NCI-H82 treated with DMSO at 0.1 percent for 48 hours (cell line): Measurements from ENCODE around the gene PXDC1.
"Not testable (repeated sequence)": the region's sequence is repeated elsewhere in the genome, so short reads cannot be mapped to it uniquely, and the experiment has no call there.

Source experiments
- DNase-seq: peaks from one replicate; lab custom pipeline; 2025; ENCODE audit not compliant: unreplicated experiment; lab: John Stamatoyannopoulos, UW

The PXDC1 gene

DNA sequence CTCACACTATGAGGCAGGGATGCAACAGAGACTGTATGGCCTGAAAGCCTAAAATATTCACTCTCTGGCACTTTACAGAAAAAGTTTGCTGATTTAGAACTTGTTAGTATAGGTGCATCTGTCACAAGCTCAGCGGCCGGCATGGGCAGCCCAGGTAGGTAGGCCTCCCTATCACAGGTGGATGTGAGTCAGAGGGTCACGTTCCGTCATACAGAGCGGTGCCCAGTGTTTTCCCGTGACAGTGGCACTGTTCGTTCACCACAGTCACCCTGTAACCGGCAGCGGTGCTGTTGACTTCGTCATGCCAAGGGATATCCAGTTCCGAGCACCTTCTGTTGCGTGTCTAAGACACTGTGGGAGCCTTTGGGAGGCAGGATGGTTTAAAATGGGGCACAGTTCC is 32.9 kb upstream of the PXDC1 start:
- no peak for DNase-seq

DNA sequence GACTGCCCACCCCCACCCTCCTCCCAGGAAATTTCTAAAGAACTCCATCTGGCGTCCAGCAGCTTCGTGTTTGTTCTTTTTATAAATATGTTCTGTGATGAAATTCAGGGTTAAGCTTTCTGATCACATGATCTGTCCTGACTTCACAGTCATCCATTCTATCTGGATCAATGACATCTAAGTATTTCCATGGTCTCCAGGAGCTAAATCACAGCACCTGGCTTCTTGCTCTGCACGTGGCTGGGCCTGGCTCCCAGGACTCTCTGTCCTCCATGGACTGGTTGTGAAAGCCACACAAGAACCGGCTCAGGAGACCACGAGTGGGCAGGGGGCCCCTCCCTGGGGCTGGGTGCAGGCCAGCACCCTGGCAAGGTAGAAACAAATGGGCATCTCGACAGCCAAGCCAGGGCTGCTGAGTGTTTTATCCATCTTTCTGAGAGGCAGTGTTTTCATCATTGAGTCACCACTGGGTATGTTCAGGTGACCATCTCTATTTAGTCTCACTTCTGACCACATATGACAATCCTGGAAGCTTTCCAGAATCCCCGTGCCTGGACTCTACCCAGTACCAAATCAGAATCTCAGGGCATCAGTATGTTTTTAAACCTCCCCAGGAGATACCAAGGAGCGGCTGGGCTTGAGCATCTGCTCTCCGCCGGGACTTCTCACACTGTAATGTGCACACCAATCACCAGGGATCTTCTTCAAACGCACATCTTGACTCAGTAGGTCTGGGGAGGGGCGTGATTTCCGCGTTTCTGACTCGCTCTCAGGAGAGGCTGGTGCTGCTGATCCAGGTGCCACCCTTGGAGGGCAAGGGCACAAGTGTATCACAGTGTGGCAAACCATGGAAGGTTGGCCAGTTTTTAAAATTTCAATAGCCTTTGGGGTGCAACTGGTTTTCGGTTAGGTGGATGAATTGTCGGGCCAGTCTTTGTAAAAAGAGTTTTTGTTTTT is 31.6 kb upstream of the PXDC1 start:
- no peak for DNase-seq

DNA sequence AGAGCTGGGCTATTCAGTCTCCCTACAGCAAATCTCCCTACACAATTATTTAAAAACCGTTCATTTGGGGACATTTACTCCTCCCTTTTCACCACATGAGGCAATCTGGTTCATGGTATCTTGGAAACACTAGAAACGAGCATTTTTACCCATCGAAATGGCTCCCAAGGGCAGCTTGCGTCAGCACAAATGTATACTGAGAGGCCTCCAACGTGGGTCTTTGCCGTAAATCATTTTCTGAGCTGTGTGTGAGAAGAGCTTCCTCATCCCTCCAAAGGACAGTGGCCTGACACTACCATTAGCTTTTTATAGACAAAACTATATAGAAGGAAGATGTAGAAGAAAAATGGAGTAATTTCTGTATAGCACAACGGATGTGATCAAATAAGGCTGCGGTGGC is 30.0 kb upstream of the PXDC1 start:
- no peak for DNase-seq

DNA sequence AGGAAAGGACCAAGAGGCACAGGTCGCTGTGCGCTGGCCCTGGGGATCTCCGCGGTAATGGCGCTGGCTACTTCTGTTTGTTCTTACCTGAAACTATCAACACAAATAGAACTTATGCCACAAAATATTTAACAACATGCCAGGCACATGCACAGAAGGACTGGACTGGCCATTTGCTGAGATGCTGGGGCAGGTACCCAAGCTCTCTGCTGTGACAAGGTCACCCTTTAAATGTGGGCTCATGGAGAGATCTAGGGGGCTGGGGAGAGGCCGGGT is 28.0 kb upstream of the PXDC1 start:
- DNase-seq = no peak

DNA sequence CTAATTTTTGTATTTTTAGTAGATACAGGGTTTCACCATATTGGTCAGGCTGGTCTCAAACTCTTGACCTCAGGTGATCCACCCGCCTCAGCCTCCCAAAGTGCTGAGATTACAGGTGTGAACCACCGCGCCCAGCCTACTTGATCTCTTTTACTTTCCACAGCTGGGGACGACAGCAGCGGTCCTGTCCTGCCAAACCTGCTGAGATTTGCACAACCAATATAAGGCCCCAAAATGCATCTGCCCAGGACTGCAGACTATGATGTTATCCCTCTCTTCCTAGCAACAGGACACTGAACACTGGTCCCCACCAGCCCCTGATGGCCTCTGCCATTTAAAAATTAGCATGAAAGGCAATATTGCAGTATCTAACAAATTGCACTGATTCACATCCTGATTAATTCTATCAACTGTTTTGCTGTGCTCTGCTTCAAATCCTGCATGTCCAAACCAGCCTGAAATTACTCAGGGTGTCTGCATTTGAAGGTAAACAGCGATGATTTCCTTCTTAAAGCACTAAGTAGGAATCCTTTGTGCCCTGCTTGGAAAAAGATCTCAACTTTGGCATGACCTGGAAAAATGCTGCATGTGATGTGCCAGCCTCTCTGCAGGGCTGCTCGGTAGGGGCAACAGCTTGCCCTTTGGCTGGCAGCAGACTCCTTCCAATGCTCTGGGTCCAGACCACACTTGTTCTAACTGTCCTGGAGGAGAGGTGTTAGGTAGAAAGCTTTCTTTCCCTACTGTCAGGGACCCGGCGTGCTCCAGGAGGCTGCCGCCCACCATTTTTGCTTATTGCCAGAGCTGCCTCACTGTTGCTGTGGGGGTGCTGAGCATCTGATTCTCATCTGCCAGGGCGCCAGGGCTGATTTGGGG is 27.4 kb upstream of the PXDC1 start:
- no peak for DNase-seq

DNA sequence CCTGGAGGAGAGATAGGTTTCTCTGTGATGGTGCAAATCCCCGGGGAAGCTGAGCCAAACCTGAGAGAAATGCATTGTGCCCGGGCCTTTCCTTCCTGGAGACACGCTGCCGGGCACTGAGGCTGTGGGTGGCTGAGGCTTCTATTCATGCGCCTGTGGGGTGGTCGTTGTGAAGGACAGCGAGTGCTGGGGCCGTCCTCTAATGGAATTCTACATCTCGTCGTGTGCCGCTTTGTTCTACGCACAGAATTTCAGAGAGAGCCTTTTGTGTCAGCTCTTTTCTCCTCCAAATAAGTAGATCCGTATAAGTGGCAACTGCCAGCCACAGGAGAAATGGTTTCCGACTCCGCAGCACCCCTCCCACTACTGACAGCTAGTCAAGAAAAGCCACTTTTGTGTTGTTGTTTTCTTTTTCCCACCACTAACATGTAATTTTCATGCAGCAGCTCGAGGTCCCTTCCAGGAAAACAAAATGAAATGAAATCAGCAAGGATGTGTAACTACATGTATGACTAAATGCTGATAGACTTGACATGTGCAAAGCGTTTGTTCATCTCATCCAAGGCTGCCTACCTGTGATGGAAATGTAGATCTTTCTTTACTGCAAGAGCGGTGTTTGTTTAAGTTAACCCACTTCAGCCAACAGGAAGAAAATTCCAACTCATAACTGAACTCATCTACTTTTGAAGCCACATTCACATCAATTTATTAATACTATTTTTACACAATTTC is 26.4 kb upstream of the PXDC1 start:
- DNase-seq = no peak

DNA sequence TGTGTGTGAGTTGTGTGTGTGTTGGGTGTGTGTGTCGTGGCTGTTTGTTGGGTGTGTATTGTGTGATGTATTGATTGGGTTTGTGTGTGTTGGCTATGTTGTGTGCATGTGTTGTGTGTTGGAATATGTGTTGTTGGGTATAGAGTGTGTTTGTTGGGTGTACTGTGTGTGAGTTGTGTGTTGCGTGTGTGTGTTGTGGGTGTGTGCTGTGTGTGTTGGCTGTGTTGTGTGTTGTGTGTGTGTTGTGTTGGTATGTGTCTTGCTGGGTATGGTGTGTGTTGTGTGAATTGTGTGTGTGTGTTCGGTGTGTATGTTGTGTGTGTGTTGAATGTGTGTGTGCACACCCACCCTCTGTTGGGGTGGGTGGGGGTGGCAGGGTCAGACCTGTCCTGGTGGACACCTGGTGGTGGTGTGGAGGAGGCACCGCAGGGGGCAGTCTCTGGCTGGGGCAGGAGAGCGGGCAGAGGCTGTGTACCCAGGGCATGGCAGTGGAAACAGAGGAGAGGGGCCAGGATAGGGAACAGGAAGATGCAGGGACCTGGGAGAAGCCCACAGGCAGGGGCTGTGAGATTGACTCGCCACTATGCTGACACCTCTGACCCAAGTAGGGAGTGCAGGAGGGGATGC is 25.5 kb upstream of the PXDC1 start:
- no peak for DNase-seq

DNA sequence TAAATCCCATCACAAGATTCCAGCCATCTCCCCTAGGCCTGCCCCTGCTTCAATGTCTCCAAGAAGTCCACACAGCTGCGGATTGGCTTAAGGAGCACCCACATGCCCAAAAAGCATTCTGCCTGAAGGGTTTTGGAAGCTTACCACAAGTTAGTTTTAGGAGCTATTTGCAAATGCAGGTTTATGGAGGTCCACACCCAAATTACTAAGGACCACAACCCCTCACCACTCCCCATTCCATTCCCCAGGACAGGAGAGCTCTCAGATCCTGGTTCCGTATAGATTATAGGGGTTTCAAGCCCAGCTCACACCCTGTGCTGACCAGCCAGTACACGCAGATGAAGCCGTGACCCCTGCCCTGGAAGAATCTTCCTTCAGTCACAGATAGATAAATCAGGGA is 24.3 kb upstream of the PXDC1 start:
- DNase-seq = no peak

DNA sequence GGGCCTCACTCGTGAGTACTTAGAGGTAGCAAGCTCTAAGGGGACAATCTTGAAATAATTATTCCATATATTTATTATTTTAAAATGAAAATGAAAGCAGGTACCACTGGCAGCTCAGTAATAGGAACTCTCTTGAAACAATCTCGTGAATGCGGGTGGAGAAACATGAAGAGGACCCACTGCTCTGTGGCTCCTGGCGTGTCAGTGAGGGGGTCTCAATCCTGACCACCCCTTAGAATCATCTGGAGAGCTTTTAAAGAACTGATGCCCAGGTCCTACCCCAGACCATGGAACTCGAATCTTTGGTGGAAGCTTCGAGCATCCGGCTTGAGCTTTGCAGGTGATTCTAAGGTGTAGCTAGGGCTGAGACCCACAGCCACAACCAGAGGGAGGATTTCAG is 23.9 kb upstream of the PXDC1 start:
- DNase-seq = no peak

DNA sequence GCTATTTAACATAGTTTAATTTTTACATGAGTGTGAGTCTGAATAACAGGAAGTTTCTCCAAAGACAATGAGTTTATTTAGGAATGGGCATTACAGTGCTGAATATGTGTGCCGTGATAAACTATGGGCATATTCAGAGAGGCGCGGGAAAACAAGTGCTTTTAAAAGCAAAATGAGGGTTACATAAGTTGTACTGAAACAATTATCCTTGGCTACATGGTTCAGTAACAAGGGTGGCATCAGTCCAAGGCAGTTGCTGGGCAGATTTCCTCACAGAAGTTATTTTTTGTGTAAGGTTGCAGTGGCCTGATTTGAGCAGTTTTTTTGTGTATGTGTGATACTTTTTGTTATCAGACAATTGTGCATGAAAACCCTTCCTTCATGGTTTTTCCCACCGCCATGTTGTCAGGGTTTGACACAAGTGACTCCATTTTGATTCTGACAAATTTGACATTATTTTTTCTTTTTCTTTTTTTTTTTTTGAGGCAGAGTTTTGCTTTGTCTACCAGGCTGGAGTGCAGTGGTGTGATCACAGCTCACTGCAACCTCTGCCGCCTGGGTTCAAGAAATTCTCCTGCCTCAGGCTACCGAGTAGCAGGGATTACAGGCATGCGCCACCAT is 22.3 kb upstream of the PXDC1 start:
- DNase-seq = no peak

DNA sequence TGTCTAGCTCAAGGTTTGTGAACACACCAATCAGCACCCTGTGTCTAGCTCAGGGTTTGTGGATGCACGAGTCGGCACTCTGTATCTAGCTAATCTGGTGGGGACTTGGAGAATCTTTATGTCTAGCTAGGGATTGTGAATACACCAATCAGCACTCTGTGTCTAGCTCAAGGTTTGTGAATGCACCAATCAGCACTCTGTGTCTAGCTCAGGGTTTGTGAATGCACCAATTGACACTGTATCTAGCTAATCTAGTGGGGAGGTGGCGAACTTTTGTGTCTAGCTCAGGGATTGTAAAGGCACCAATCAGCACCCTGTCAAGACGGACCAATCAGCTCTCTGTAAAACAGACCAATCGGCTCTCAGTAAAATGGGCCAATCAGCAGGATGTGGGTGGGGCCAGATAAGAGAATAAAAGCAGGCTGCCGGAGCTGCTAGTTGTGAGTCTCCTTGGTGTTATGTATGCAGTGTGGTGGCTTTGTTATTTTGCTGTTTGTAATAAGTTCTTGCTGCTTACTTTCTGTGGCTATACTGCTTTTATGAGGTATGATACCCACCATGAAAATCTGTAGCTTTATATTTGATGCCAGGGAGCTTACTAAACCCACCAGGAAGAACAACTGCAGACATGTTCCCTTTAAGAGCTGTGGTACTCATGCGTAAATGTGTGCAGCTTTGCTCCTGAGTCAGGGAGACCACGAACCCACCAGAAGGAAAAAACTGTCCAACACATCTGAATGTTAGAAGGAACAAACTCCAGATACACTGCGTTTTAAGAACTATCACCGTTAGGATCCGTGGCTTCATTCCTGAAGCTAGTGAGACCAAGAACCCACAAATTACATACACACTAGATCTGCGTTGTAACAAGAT is 20.9 kb upstream of the PXDC1 start:
- DNase-seq = not testable (repeated sequence)

DNA sequence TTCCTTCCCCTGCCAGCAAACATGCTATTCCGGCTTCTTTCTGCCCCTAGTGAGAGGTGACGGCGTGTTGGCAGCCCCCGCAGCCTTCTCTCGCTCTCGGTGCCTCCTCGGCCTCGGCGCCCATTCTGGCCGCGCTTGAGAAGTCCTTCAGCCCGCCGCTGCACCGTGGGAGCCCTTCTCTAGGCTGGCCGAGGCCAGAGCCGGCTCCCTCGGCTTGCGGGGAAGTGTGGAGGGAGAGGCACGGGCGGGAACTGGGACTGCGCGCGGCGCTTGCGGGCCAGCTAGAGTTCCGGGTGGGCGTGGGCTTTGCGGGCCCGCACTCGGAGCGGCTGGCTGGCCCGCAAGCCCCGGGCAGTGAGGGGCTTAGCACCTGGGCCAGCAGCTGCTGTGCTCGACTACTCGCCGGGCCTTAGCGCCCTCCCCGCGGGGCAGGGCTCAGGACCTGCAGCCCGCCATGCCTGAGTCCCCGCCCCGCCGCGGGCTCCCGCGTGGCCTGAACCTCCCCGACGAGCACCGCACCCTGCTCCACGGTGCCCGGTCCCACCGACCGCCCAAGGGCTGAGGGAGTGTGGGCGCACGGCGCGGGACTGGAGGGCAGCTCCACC is 20.0 kb upstream of the PXDC1 start:
- no peak for DNase-seq

DNA sequence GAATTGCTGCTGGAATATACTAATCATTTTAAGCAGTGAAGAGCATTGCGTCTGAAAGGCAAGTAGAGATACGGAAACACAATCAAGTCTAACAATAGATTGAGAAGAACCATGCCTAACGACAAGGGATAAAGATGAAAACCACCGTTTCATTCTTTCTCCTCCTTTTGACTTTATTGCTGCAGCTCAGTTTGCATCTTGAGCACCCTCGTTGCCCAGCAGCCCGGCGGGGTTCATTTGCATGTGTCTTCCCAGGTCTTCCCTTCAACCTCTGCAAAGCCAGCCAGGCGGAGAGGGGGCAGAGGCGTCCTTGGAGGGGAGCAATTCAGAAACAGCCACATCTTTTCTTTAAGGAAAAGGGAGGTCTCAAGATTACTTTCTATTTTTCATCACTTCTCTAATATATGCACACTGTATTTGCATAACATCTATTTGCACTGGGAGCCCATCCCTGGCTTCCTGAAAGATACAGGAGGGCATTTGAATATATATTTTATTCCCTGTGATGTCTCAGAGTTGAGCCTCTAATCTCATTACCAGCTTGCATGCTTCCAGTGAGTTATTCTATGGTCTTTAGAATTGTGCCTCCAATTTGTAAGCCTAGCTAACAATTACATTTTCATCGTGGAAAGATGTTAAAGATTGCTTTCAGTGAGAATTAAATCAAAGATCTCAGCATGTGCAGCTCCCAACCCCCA is 18.7 kb upstream of the PXDC1 start:
- no peak for DNase-seq

DNA sequence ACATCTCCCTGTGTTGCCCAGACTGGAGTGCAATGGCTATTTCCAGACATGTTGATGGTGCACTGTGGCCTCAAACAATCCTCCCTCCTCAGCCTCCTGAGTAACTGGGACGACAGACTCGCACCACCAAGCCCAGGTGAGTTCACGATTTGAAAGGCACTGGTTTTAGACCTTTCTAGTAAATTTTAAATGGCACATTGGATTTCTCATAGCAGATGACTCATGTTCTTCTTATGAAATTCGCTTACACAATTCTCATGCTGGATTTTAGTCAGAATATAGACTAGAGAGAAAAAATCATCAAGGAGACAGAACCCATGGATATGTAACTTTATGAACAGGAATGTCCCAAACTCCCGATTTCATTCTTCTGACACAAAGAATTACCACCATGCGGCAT is 18.1 kb upstream of the PXDC1 start:
- no peak for DNase-seq

DNA sequence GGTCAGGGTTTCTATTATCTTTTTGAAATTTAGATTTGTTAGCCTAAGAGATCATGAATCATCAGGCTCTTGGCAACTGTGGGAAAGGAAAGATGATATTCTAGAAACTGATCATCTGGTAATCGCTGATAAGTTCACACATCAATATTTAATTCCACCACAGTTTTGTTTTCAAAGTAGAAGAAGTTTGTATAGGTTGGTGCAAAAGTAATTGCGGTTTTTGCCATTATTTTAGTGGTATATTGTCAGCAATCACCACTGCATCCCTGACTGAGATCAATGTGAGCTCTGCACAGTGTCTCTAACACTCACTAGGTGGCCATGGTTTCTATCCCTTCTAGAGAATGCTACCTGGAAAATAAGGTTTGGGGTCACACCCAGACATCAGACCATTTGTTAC is 17.0 kb upstream of the PXDC1 start:
- no peak for DNase-seq

DNA sequence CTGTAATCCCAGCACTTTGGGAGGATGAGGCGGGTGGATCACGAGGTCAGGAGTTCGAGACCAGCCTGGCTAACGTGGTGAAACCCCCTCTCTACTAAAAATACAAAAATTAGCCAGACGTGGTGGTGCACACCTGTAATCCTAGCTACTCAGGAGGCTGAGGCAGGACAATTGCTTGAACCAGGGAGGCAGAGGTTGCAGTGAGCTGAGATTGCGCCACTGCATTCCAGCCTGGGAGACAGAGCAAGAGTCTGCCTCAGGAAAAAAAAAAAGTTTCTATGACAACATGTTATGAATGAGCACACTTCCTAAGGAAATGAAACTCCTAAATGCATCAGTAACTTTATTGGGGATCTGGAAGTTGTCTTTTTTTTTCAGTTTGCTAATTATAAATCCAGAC is 16.0 kb upstream of the PXDC1 start:
- not testable (repeated sequence) for DNase-seq

DNA sequence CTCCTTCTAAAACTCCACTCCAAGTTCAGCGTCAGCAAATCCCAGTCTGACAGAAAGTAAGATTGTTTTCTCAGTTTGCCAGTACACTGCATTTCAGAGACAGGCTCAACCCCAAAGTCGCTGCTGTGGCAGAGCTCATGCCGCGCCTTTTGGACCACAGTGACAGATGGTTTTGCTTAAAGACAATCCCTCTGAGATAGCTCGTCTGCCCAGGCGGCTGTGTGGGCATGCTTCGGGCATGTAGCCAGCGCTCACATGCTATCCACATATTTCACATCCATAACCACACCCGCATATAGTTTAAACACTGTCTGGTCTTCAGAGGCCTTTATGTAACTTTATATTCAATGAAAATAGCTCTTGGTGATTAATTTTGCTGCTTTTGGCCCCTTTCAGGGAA is 14.7 kb upstream of the PXDC1 start:
- no peak for DNase-seq

DNA sequence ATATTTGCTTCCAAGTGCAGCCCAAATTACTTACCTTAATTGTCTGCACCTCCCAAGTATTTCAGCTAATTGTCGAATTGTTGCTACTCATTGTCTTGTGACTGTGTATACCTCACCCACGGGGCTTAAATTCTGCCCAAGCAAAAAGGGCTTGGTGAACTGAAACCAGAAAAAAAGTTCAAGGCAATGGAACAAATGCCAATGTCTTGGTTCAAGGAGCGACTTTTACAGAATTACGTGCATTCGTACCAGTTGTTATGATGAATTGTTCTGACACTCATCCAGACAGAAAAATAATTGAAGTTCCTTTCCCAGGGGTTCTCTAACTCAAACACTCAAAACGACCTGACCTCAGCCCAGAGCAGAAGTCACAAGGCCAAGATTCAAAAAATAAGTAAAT is 13.9 kb upstream of the PXDC1 start:
- DNase-seq = no peak
